Ureter (tissue), 1 donor: ENCODE data around the gene ZNF787. TPM values are rescaled to one million over a fixed set of nuclear protein-coding genes. Genes with fewer than 3 reads are reported as not detected.
"Not testable (repeated sequence)": the region's sequence is repeated elsewhere in the genome, so short reads cannot be mapped to it uniquely, and the experiment has no call there.

Experiments used
- DNase-seq: peaks from one replicate; pipeline ENCODE4 v3.0.0-alpha.2; 2020; ENCODE audit warnings: low spot score
- total RNA-seq: library from RNA; stranded (reverse); gene quantifications from one replicate; pipeline ENCODE4 v1.2.4, GENCODE V29; 2023
- donor health status: DM: yes; HTN: yes; CAD: no.

ZNF787 gene
- total RNA-seq, 1 donor from 2014 or later: 32.4 TPM

GRCh38 chr19:56105831-56106396 is 15.2 kb downstream of the ZNF787 start:
- DNase-seq: not testable (repeated sequence)

- DNase-seq: peak; percentile 80
Measured at GRCh38 chr19:56105090-56105701, 15.9 kb downstream of the ZNF787 start.

GRCh38 chr19:56104423-56104822 is 16.7 kb downstream of the ZNF787 start:
- DNase-seq: no peak

GRCh38 chr19:56103027-56103614 is 18.0 kb downstream of the ZNF787 start:
- DNase-seq: no peak

- no peak for DNase-seq
Measured at GRCh38 chr19:56101746-56102535, 19.2 kb downstream of the ZNF787 start.

GRCh38 chr19:56101095-56101494 is 20.0 kb downstream of the ZNF787 start:
- no peak for DNase-seq

GRCh38 chr19:56099638-56100539 is 21.2 kb downstream of the ZNF787 start:
- DNase-seq: no peak

- DNase-seq: no peak
Measured at GRCh38 chr19:56098731-56099568, 22.1 kb downstream of the ZNF787 start.

GRCh38 chr19:56098237-56098636 is 22.9 kb downstream of the ZNF787 start:
- not testable (repeated sequence) for DNase-seq

- DNase-seq: no peak
Measured at GRCh38 chr19:56097776-56098175, 23.3 kb downstream of the ZNF787 start.

- no peak for DNase-seq
Measured at GRCh38 chr19:56097306-56097705, 23.8 kb downstream of the ZNF787 start.

- no peak for DNase-seq
Measured at GRCh38 chr19:56096665-56097064, 24.4 kb downstream of the ZNF787 start.

GRCh38 chr19:56094449-56094848 is 26.6 kb downstream of the ZNF787 start:
- no peak for DNase-seq

GRCh38 chr19:56092685-56093631 is 28.1 kb downstream of the ZNF787 start:
- DNase-seq: no peak

- DNase-seq: no peak
Measured at GRCh38 chr19:56091751-56092546, 29.1 kb downstream of the ZNF787 start.

GRCh38 chr19:56091066-56091490 is 30.0 kb downstream of the ZNF787 start:
- no peak for DNase-seq

- DNase-seq: no peak
Measured at GRCh38 chr19:56089344-56089743, 31.8 kb downstream of the ZNF787 start.

- no peak for DNase-seq
Measured at GRCh38 chr19:56088497-56089215, 32.4 kb downstream of the ZNF787 start.
